NCI-H187 treated with DMSO at 0.1 percent for 48 hours (cell line): Measurements from ENCODE around the gene CLPX.
"Not testable (repeated sequence)": the region's sequence is repeated elsewhere in the genome, so short reads cannot be mapped to it uniquely, and the experiment has no call there.

Source experiments
- DNase-seq: peaks from one replicate; lab custom pipeline; 2025; lab: John Stamatoyannopoulos, UW

The CLPX gene

DNA sequence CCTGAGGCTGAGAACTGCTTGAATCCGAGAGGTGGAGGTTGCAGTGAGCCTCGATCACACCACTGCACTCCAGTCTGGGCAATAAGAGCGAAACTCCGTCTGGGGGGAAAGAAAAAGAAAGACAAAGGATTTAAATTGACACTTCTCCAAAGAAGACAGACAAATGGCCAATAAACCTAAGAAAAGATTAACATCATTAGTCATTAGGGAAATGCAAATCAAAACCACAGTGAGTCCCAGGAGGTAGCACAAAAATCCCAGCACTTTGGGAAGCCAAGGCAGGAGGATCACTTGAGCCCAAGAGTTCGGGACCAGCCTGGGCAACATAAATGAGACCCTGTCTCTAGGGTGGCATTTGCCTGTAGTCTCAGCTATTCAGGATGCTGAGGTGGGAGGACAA, 12.6 kb downstream of the CLPX start:
- no peak for DNase-seq

DNA sequence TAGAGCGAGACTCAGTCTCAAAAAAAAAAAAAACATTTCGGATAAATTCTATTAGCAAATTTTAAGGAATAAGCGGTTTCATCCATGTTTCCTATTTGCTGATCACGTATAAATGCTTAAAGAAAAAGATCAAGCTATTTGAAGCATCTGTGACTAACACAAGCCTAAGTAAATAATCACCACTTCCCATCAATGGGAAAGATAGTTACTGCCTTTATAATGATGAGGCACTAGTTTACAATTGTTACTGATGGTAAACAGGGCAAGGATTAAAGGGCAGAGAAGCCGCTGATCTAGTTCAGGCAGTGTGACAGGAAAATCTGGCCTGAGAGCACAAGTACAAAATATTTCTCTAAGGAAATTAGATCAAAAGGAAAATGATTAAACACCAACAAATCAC, 13.7 kb downstream of the CLPX start:
- DNase-seq = no peak

DNA sequence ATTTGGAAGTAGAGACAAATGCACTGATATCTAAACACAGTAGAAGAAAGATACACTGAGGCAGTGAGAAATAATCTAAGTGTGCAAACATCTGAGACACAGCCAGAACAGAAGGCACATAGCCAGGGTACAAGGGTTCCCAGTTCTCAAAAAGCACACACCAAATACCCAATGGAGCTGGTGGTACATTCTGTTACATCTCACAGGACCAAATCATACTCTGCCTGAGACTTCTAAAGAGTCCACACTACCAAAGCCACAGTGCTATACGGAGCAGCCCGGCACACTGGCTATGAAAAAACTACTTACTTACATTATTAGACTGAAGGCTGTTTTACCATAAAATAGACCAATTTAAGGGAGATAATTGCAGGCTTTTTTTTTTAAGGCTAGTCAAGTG, 19.3 kb downstream of the CLPX start:
- DNase-seq = no peak

DNA sequence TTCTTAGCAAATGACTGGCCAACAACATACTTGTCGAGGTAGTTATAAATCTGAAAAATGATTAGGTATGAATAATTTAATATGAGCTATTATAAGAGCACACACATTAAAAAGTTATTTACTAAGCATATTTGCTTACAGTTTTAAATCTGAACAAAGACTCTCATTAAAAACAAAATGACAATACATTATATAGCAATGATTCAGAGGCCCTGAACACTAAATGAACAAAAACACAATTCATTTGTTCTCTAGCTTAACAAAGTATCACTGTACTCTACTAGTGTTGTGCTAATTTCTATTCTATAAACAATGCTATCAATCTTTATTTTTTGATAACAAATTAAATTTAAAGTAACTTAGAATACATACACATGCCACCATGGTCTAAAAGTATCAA, 21.0 kb downstream of the CLPX start:
- DNase-seq = no peak

DNA sequence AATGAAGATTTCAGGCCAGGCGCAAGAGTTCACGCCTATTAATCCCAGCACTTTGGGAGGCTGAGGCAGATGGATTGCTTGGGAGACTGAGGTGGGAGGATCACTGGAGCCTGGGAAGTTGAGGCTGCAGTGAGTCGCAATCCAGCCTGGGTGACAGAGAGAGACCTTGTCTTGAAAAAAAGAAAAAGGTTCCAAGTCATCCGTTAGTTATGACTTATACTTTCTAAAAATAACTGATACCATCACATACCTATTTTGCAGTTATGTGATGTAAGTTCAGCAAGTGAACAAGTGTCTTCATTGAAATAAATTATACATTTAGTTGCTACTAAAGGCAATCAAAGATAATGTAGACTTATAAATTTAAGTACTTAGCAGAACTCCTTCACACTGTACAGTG, 22.1 kb downstream of the CLPX start:
- no peak for DNase-seq

- DNase-seq = no peak
Observed at GRCh38 chr15:65156692-65157091, 28.4 kb downstream of the CLPX start.

- no peak for DNase-seq
Observed at GRCh38 chr15:65154720-65155119, 30.4 kb downstream of the CLPX start.

GRCh38 chr15:65147902-65148301, 37.2 kb downstream of the CLPX start:
- no peak for DNase-seq

DNA sequence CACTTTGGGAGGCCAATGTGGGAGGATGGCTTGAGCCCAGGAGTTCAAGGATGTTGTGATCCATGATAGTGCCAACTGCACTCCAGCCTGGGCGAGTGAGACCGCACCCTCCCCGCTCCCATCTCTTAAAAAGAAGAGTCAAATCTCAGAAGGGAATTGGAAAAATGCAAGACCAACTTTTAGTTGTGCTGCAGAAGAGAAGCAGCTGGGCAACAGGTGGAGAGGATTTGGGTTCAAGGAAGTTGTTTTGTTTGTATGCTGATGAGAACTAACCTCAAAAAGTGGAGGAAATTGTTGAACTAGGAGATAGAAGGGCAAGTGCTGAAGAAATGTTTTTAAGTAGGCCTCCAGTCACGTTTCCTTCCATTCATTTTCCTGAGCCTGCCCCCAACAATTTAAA, 38.7 kb downstream of the CLPX start:
- DNase-seq = no peak

GRCh38 chr15:65138631-65139030, 46.5 kb downstream of the CLPX start:
- not testable (repeated sequence) for DNase-seq

DNA sequence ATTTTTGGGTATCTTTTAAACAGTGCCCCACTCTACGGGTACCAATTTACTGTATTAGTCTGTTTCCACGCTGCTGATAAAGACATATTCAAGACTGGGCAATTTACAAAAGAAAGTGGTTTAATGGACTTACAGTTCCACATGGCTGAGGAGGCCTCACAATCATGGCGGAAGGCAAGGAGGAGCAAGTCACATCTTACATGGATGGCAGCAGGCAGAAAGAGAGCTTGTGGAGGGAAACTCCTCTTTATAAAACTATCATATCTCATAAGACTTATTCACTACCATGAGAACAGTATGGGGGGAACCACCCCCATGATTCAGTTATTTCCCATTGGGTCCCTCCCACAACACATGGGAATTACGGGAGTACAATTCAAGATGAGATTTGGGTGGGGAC, 47.2 kb downstream of the CLPX start:
- DNase-seq = not testable (repeated sequence)

DNA sequence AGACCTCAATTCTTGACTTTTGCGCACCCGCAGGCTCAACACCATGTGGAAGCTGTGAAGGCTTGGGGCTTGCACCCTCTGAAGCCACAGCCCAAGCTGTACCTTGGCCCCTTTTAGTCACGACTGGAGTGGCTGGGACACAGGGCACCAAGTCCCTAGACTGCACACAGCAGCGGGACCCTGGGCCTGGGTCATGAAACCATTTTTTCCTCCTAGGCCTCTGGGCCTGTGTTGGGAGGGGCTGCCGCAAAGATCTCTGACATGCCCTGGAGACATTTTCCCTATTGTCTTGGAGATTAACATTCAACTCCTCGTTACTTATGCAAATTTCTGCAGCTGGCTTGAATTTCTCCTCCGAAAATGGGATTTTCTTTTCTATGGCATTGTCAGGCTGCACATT, 48.1 kb downstream of the CLPX start:
- DNase-seq = not testable (repeated sequence)

- DNase-seq = no peak
Observed at GRCh38 chr15:65134538-65134937, 50.6 kb downstream of the CLPX start.

- DNase-seq = peak; percentile 43
Observed at GRCh38 chr15:65133548-65134200, 51.5 kb downstream of the CLPX start, which contains the start of gene PDCD7. Gene PDCD7, minus strand, starts transcription at chr15:65133808. Its CDS starts 27 bp downstream, at chr15:65133781.

DNA sequence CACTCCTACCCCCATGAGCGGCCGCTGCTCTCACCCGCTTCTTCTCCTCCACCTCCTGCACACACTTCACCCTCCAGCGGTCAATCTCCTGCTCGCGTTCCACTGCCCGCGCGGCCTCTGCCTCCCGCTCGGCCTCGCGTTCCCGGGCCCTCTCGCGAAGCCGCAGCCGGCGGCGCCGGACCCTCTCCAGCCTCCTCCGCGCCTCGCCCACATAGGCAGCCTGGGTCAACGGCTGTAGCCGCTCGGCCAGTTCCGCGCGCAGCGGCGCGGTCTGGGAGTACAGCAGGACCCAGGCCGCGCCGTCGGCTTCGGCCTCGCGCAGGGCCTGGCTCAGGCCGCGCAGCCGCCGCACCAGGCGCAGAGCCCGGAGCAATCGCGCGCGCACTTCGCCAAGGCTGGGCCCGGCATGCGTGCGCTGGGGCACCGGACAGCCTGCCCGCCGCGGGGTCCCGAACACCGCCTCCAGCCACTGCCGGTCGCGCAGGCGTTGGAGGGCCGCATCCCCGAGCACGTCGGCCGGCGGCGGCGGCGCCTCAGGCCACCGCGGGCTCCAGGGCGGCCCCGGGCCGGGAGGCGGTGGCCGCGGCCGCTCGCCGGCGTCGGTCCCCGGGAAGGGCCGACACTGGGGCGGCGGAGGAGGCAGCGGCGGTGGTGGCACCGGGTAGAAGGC, 52.1 kb downstream of the CLPX start:
- no peak for DNase-seq

DNA sequence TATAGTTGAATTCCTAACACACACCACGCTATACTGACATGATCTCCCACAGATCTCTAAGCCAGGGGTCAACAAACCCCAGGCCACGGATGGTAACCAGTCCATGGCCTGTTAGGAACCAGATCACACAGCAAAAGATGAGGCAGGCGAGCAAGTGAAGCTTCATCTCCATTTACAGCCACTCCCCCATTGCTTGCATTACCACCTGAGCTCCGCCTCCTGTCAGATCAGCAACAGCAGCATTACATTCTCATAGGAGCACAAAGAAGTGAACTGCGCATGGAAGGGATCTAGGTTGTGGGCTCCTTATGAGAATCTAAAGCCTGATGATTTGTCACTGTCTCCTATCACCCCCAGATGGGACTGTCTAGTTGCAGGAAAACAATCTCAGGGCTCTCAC, 54.2 kb downstream of the CLPX start:
- no peak for DNase-seq

GRCh38 chr15:65115542-65115941, 69.6 kb downstream of the CLPX start:
- DNase-seq = no peak

DNA sequence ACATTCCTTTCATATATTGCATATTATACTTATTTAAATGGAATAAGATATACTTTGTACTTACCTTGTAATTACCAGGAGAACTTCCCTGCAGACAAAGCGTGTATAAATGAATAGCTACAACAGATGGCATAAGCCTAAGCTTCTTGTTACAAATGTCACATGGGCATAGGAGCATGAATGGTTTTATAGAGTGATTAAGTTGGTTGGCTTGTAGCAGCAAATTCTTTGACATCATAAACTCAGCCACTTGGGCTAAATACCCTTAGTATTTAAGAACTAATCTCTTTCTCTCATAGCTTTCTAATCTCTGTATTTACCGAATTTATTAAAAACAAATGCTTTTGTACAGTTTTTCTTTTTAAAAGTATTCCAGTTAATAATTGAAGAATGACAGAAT, 70.1 kb downstream of the CLPX start, which contains the start of gene UBAP1L:
UBAP1L (minus strand) TSS at position 115 of the 400 bp plus-strand sequence. CDS start 8,985 bp downstream, outside the sequence.
- DNase-seq = no peak

DNA sequence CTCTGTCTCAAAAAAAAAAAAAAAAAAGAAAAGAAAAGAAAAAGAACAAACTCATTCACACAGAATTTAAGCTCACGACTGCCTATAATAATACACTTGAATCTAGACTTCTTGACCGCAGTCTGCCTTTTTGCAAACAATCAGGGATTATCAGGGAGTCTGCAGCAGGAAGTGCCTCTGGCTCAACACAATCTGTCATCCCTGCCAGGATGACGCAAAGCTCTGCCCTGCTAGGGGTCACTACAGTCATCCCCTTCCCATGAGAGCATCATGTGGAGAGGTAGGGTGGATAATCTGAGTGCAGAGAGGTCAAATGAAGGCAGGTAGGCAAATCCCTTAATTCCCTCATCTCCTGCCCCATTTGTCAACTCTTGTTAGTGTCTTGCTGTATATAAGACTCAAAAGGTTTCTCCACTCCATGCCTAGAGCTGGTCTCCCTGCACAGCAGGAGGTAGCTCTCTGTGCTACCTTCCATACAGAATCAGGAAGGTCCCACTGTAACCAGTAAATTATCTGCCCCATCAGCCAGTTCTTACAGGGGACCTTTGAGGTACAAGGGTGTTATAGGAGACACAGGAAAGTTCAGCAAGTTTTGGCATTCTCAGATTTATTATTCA, 74.4 kb downstream of the CLPX start:
- DNase-seq = no peak

- DNase-seq = no peak
Observed at GRCh38 chr15:65106011-65106590, 79.0 kb downstream of the CLPX start.

DNA sequence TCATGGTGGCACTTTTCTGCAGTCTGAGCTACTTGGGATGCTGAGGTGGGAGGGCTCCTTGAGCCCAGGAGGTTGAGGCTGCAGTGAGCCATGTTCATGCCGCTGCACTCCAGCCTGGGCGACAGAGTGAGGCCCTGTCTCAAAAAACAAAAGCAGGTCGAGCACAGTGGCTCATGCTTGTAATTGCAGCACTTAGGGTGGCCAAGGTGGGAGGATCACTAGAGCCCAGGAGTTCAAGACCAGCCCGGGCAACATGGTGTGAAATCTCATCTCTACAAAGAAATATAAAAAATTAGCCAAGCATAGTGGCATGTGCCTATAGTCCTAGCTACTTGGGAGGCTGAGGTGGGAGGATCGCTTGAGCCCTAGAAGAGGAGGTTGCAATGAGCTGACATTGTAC, 80.1 kb downstream of the CLPX start:
- DNase-seq = no peak

DNA sequence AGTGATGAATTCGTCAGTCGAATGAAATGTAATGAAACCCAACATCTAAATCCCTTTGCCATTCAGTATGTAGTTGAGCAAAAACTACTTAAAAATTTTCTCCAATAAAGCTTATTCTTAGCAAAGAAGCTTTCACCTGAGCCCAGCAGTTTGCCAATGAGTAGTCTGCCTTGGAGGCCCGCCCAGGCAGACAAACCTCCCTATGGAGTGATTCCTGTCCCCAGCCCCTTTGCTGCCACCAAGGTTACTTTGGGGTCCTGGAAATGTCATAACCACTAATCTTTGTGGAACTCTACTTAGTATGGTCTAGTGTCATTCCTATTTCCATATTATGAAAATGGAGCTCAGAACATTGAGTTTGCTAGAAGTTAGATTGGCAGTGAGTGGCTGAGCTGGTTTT, 82.2 kb downstream of the CLPX start:
- no peak for DNase-seq
